ENCODE measurements around the gene CANX. TPM values are rescaled to one million over a fixed set of nuclear protein-coding genes. Genes with fewer than 3 reads are reported as not detected.

CANX gene
- total and polyA plus RNA-seq, 2 of the 13 experiments (the other 11 are each of a cell fraction or from before 2014, with no cell fraction given): 477 to 680 TPM

DNA sequence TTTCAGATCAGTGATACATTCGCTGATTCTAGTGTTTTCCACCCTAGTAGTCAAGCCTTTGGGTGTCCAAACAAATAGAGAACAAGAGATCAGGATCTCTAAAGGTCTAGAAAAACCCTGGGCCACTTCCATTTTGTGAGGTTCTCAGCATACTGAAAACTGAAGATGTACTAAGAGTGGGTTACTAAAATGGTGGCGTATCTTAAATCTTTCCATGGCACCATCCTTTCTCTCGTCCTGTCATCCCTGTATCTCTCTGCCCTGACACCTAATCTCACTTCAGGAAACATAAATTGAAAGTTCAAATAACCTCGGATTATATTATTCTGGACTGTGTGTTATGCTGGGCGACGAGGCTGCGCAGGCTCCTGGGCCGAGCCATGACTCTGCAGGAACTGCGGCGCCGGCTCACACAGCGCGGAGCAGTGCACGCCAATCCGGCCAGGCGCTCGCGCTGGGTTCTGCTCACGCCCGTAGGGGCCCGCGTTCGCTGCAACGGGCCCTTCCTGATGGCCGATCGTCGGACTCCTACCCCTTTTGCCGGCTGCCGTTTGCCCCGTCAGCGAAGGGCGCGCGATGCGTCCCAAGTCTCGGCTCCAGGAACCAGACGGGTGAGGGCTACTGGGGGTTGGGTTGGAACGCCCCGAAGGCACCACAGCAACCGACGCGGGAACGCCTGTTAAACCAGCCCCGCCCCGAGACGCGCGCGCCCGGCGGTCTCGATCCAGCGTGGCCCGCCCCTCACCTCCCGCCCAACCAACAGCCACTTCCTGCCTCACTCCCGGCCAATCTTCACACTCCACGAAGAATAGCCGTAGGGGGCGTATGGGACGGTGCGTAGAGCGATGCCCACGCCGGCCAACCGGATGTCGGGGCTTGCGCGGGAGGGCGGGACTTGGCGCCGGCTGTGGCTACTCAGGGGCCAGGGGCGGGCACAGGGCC is 503 bp upstream of the CANX start (continued):
- peak; percentile 87 for TF ChIP-seq ARID4A (CRISPR knock-in tag; IDR thresholded peaks at IDR 0.05; ENCODE audit: borderline replicate concordance)
- TF ChIP-seq KDM1A (CRISPR knock-in tag; IDR thresholded peaks at IDR 0.05): no peak
- TF ChIP-seq ZNF468 (CRISPR knock-in tag; IDR thresholded peaks at IDR 0.05): no peak
- TF ChIP-seq KLF12 (CRISPR knock-in tag; IDR thresholded peaks at IDR 0.05; ENCODE audit: borderline replicate concordance): no peak
- TF ChIP-seq MAZ (IDR thresholded peaks at IDR 0.05; ENCODE audit: borderline replicate concordance, low read depth, low read length): peak; percentile 48; the same call in 1 of the 2 replicates
- peak; percentile 95 for TF ChIP-seq MAZ (CRISPR knock-in tag; IDR thresholded peaks at IDR 0.05; ENCODE audit: low read depth)
- peak; percentile 9; the same call in 1 of the 2 replicates for TF ChIP-seq EED (CRISPR knock-in tag; IDR thresholded peaks at IDR 0.05)
- TF ChIP-seq NFE2L2 (IDR thresholded peaks at IDR 0.05; ENCODE audit: low read length): peak; percentile 63; the same call in 1 of the 2 replicates
- TF ChIP-seq ZMAT3 (CRISPR knock-in tag; conservative IDR thresholded peaks at IDR 0.05): no peak
- no peak for TF ChIP-seq ADNP (CRISPR knock-in tag; IDR thresholded peaks at IDR 0.05)
- TF ChIP-seq PBX3 (CRISPR knock-in tag; IDR thresholded peaks at IDR 0.05; ENCODE audit: borderline replicate concordance): peak; percentile 95; the same call in 1 of the 2 replicates
- no peak for TF ChIP-seq JUN (CRISPR knock-in tag; IDR thresholded peaks at IDR 0.05)
- no peak for TF ChIP-seq SCMH1 (CRISPR knock-in tag; IDR thresholded peaks at IDR 0.05; ENCODE audit: borderline replicate concordance)
- TF ChIP-seq, protein P1, sequence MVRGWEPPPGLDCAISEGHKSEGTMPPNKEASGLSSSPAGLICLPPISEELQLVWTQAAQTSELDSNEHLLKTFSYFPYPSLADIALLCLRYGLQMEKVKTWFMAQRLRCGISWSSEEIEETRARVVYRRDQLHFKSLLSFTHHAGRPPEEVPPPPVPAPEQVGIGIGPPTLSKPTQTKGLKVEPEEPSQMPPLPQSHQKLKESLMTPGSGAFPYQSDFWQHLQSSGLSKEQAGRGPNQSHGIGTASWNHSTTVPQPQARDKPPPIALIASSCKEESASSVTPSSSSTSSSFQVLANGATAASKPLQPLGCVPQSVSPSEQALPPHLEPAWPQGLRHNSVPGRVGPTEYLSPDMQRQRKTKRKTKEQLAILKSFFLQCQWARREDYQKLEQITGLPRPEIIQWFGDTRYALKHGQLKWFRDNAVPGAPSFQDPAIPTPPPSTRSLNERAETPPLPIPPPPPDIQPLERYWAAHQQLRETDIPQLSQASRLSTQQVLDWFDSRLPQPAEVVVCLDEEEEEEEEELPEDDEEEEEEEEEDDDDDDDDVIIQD (CRISPR knock-in tag; IDR thresholded peaks at IDR 0.05; ENCODE audit: low read depth): peak; percentile 49; the same call in 1 of the 2 replicates
- no peak for TF ChIP-seq GLMP (CRISPR knock-in tag; IDR thresholded peaks at IDR 0.05; ENCODE audit: borderline replicate concordance)
- no peak for TF ChIP-seq ZNF235 (CRISPR knock-in tag; IDR thresholded peaks at IDR 0.05; ENCODE audit: borderline replicate concordance)
- no peak for TF ChIP-seq CENPBD1 (CRISPR knock-in tag; IDR thresholded peaks at IDR 0.05; ENCODE audit: borderline replicate concordance, low read depth)
- TF ChIP-seq, protein P2, sequence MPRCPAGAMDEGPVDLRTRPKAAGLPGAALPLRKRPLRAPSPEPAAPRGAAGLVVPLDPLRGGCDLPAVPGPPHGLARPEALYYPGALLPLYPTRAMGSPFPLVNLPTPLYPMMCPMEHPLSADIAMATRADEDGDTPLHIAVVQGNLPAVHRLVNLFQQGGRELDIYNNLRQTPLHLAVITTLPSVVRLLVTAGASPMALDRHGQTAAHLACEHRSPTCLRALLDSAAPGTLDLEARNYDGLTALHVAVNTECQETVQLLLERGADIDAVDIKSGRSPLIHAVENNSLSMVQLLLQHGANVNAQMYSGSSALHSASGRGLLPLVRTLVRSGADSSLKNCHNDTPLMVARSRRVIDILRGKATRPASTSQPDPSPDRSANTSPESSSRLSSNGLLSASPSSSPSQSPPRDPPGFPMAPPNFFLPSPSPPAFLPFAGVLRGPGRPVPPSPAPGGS (CRISPR knock-in tag; IDR thresholded peaks at IDR 0.05): no peak

All from HepG2 (cell line).